Activated B cell treated with CpG ODN at 0.5 μM for 24 hours (primary cell): Measurements from ENCODE around the gene DUT. TPM values are rescaled to one million over a fixed set of nuclear protein-coding genes. Genes with fewer than 3 reads are reported as not detected.

Experiments
- ATAC-seq: fragments of 200-7000 bp; cut with Tn5 transposase; one replicate; pipeline ENCODE4 v1.10.0; 2021; ENCODE audit warnings: low read depth, mild to moderate bottlenecking, moderate library complexity
- CTCF ChIA-PET: fragments of 350-600 bp; sonication (Branson Sonifier 250); formaldehyde crosslinking; loops from one replicate; lab custom pipeline; 2021; ENCODE audit warnings: antibody characterized with exemption; lab: Charles Lee
- POLR2A ChIA-PET: fragments of 350-600 bp; sonication (Branson Sonifier 250); formaldehyde crosslinking; loops from one replicate; lab custom pipeline; 2021; ENCODE audit warnings: antibody characterized with exemption; lab: Charles Lee
- DNase-seq: peaks from one replicate; pipeline ENCODE4 v3.0.0; 2022
- H3K27ac Mint-ChIP-seq: one replicate; pipeline ENCODE4 v1.8.0; 2020; ENCODE audit warnings: mixed read lengths
- H3K27me3 Mint-ChIP-seq: one replicate; pipeline ENCODE4 v1.8.0; 2021; ENCODE audit warnings: mixed read lengths
- H3K36me3 Mint-ChIP-seq: one replicate; pipeline ENCODE4 v1.8.0; 2021; ENCODE audit warnings: low read depth, mixed read lengths
- H3K4me1 Mint-ChIP-seq: one replicate; pipeline ENCODE4 v1.8.0; 2021; ENCODE audit warnings: mixed read lengths
- H3K4me3 Mint-ChIP-seq: one replicate; pipeline ENCODE4 v1.8.0; 2020; ENCODE audit warnings: mild to moderate bottlenecking, mixed read lengths
- H3K9me3 Mint-ChIP-seq: one replicate; pipeline ENCODE4 v1.8.0; 2020; ENCODE audit warnings: mixed read lengths
- CTCF ChIP-seq: fragments of 200-600 bp; IDR thresholded peaks from one replicate; pipeline ENCODE4 v1.8.0; 2022; ENCODE audit warnings: antibody characterized with exemption, mild to moderate bottlenecking
- intact Hi-C: fragments of 100-400 bp; cut with micrococcal nuclease; formaldehyde crosslinking; loops from one replicate; pipeline ENCODE4 v1.15.1; 2024
- total RNA-seq: library from RNA; stranded (reverse); gene quantifications from 2 replicates; pipeline ENCODE4 v1.2.3, GENCODE V29; 2022

Gene DUT
- total RNA-seq, 1 donor from 2014 or later = 75.7 TPM

- CTCF ChIA-PET = no interaction called here
- H3K27me3 Mint-ChIP-seq = peaks cover 30% of the 10 kb centered on the region
- no peaks in the 10 kb centered on the region for H3K36me3 Mint-ChIP-seq
These were observed 40.7 kb downstream of the DUT start for GRCh38 chr15:48371961-48372360.

DNA sequence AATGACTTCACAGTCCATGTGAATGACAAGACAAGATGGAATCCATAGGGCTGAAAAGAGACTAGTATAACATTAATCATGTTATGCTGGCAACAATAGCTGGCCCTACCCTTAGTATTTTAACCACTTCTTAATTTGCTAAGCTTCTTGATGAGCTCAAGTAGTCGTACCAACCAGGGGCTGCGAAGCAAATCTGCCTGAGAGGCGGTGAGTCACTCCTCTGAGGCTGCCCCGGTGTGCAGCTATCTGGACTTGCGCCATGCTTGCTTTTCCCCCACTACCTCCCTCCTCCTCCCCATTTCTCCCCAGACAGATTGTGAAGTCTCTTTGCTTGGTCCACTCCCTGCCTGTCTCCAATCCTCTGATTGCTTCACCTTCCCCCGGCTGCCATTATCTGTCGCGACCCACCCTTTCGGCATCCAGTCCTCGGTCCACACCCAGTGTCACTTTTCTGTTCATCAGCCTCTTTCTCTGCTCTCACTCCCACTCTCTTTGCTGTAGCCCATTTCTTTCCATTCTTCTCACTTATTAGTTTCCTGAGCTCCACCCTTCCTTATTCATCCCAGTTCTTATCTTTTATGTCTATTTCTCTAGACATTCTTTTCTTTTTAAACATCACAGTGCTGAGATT lies 42.7 kb downstream of the DUT start:
- H3K9me3 Mint-ChIP-seq = peaks cover 4% of the 10 kb centered on the region
- TF ChIP-seq CTCF = no peak
- no peak overlapping the region for H3K27ac Mint-ChIP-seq
- no peak for ATAC-seq
- no peaks in the 10 kb centered on the region for H3K4me1 Mint-ChIP-seq
- ChIA-PET CTCF (no interaction called here), POLR2A (no interaction called here)
- peaks cover 27% of the 10 kb centered on the region for H3K27me3 Mint-ChIP-seq
- intact Hi-C loops = no loop called here
- H3K4me3 Mint-ChIP-seq = no peak overlapping the region
- no peak for DNase-seq
- H3K36me3 Mint-ChIP-seq = no peaks in the 10 kb centered on the region

More at GRCh38 chr15:48371961-48372360, 40.7 kb downstream of the DUT start:
- no peak for TF ChIP-seq CTCF
- no peak for ATAC-seq
- no peaks in the 10 kb centered on the region for H3K4me1 Mint-ChIP-seq
- intact Hi-C loops = no loop called here
- POLR2A ChIA-PET = no interaction called here
- no peak overlapping the region for H3K4me3 Mint-ChIP-seq
- no peaks in the 10 kb centered on the region for H3K9me3 Mint-ChIP-seq
- DNase-seq = no peak
- no peak overlapping the region for H3K27ac Mint-ChIP-seq

DNA sequence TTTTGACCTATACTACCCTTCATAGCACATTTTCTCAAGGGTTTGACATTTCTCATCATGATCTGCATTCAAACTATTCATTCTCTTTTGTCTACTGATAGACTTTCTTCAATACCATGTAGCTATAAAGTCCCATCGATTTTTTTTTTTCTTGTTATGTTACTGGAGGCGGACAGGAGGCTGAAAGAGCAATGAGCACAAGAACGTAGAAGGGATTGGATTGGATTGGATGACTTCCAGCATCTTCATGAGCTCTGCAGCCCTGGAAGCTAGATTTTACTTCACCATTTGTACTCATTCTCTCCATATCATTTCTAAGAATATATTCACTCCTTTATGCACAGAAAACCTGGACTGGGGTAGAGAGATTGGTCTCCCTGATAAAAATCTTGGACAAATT lies 43.2 kb downstream of the DUT start:
- DNase-seq = no peak
- POLR2A ChIA-PET = no interaction called here
- no peak overlapping the region for H3K4me3 Mint-ChIP-seq

GRCh38 chr15:48375767-48376166 lies 44.5 kb downstream of the DUT start:
- H3K4me1 Mint-ChIP-seq = no peaks in the 10 kb centered on the region
- ATAC-seq (no peak), DNase-seq (no peak)
- no peak overlapping the region for H3K4me3 Mint-ChIP-seq
- CTCF ChIA-PET = no interaction called here
- TF ChIP-seq CTCF = no peak
- peaks cover 4% of the 10 kb centered on the region for H3K9me3 Mint-ChIP-seq
- no peak overlapping the region for H3K27ac Mint-ChIP-seq
- POLR2A ChIA-PET = no interaction called here
- no peaks in the 10 kb centered on the region for H3K36me3 Mint-ChIP-seq
- intact Hi-C loops = no loop called here
- H3K27me3 Mint-ChIP-seq = peaks cover 24% of the 10 kb centered on the region

More for the DNA sequence above, 43.2 kb downstream of the DUT start:
- H3K36me3 Mint-ChIP-seq = no peaks in the 10 kb centered on the region
- peaks cover 4% of the 10 kb centered on the region for H3K9me3 Mint-ChIP-seq
- no peaks in the 10 kb centered on the region for H3K4me1 Mint-ChIP-seq
- intact Hi-C loops = no loop called here
- peaks cover 24% of the 10 kb centered on the region for H3K27me3 Mint-ChIP-seq
- H3K27ac Mint-ChIP-seq = no peak overlapping the region
- no peak for ATAC-seq
- TF ChIP-seq CTCF = no peak
- CTCF ChIA-PET = no interaction called here

DNA sequence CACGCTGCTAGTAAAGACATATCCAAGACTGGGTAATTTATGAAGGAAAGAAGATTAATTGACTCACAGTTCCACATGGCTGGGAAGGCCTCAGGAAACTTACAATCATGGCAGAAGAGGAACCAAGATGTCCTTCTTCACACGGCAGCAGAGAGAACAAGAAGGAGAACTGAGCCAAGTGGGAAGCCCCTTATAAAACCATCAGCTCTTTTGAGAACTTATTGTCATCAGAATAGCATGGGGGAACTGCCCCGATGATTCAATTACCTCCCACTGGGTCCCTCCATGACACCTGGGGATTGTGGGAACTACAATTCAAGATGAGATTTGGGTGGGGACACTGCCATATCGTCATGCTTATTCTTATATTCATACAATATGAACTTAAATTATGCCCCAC lies 49.0 kb downstream of the DUT start:
- TF ChIP-seq CTCF = no peak
- intact Hi-C loops = no loop called here
- H3K4me1 Mint-ChIP-seq = no peaks in the 10 kb centered on the region
- CTCF ChIA-PET = interaction anchor here (0.6 kb wide), 1 partner anchor 123 kb away, joined by 3 read pairs; no protein-coding TSS in a partner anchor
- ATAC-seq (no peak), DNase-seq (no peak)
- peaks cover 12% of the 10 kb centered on the region for H3K27me3 Mint-ChIP-seq
- H3K9me3 Mint-ChIP-seq = peaks cover 4% of the 10 kb centered on the region
- no peak overlapping the region for H3K27ac Mint-ChIP-seq
- no peaks in the 10 kb centered on the region for H3K36me3 Mint-ChIP-seq
- POLR2A ChIA-PET = no interaction called here
- no peak overlapping the region for H3K4me3 Mint-ChIP-seq
